ENCODE measurements around the gene CEND1. TPM values are rescaled to one million over a fixed set of nuclear protein-coding genes. Genes with fewer than 3 reads are reported as not detected.

CEND1 gene
- total and polyA plus RNA-seq, 2 of the 4 experiments (the other 2 are of a cell fraction): 0.90 to 4.0 TPM

DNA sequence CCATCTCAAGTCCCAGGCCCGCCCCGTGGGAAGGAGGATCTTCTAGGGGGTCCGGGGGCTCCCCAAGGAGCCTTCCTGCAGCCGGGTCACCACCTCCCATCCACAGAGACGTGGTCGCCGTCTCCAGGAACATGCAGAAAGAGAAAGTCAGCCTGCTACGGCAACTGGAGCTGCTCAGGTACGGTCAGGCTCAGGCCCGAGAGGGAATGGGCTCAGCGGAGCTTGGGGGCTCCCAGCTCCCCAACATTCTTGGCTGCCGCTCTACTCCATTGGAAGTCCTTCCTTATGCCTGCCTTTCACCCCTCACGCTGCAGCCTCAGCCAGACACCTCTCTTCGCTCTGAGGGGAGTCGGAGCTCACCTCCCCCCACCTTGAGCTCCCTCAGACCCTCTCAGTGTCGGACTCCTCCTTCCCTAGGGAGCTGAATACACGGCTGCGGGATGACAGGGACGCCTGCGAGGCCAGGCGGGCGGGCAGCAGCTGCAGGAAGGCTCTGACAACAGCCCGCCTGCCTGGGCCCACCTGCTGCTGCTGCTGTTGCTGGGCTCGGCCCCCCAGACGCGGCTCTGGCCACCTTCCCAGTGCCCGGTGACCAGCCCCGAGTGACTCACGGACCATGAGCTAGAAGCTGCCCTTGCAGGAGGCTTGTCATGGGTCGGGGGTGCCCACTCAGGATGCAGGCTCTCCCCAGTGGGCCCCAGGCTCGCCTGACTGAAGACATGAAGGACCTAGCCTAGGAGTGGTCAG is 41.4 kb upstream of the CEND1 start (continued):
- TF ChIP-seq, protein P1, sequence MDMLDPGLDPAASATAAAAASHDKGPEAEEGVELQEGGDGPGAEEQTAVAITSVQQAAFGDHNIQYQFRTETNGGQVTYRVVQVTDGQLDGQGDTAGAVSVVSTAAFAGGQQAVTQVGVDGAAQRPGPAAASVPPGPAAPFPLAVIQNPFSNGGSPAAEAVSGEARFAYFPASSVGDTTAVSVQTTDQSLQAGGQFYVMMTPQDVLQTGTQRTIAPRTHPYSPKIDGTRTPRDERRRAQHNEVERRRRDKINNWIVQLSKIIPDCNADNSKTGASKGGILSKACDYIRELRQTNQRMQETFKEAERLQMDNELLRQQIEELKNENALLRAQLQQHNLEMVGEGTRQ (IDR thresholded peaks at IDR 0.05; ENCODE audit: low read depth, low read length): no peak; the same call in 1 of the 2 replicates
- no peak for TF ChIP-seq CHD1 (IDR thresholded peaks at IDR 0.05; ENCODE audit: low read depth, low read length)

DNA sequence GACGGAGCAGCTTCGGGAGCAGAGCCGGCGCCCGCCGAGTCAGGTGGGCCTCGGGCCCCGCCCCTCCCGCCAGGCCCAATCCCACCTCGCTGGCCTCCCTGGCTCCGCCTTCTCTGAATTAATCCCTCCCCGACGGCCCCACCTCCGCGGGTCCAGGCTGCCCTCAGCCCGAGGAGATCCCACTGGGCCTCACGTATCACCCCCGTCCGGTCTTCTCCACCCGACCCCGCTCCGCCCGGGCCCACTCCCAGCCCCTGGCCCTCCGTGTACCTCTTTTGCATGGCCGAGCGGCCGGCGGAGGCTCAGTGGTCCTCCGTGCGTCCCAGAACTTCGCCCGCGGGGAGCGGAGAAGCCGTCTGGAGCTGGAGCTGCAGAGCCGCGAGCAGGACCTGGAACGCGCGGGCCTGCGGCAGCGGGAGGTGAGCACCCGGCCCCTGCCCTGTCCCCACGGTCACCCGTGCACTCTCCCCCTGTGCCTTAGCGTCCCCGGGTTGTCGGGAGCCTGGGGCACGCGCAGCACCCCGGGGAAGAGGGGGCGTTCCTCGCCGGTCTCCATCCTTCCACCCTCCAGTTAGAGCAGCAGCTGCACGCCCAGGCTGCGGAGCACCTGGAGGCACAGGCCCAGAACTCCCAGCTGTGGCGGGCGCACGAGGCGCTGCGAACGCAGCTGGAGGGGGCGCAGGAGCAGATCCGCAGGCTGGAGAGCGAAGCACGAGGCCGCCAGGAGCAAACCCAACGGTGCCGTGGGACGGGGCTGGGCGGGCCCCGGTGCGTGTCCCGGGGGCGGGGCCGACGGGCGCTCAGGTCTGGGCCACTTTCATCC is 40.6 kb upstream of the CEND1 start:
- peak overlapping the region; percentile 61 for H2AK9ac ChIP-seq (replicated peaks; ENCODE audit: low read depth, low read length, poor library complexity)
- H3K4me3 ChIP-seq (ENCODE audit: insufficient read depth, low read depth, low read length): no peak overlapping the region
- no TSS peak for BruUV-seq (replicated peaks)
- no peak overlapping the region for H2AK5ac ChIP-seq (ENCODE audit: low read depth, low read length)
- H3K36me3 ChIP-seq (ENCODE audit: control insufficient read depth, insufficient read depth, low read length): peaks cover 2% of the 10 kb centered on the region; the same call in 1 of the 2 replicates
- H3K56ac ChIP-seq (ENCODE audit: extremely low read depth, insufficient read depth, low read length): no peak overlapping the region
- no peak overlapping the region for H2BK5ac ChIP-seq (ENCODE audit: low read depth, low read length, poor library complexity, severe bottlenecking)
- 22% methylated on average over 27 of the region's 78 CpGs; no CpG with 5 or more reads in 1 of the 2 experiments for WGBS, 2 experiments (ENCODE audit: extremely low coverage in 2 of 2, insufficient read length in 1 of 2)
- H3K4me2 ChIP-seq (ENCODE audit: low read depth, low read length): no peak overlapping the region
- no peak for DNase-seq
- H3K79me1 ChIP-seq (ENCODE audit: low read depth in 1 of 2, low read length in 2 of 2): peaks cover 5 to 29% of the 10 kb centered on the region in 2 experiments
- peaks cover 10% of the 10 kb centered on the region; the same call in 1 of the 2 replicates for H3K9me1 ChIP-seq (ENCODE audit: insufficient read depth, low read length)
- peaks cover 40% of the 10 kb centered on the region for H4K20me1 ChIP-seq (ENCODE audit: insufficient read depth, low read length)
- no peak overlapping the region for H2BK20ac ChIP-seq (ENCODE audit: low read depth, low read length)
- CTCF ChIA-PET: no interaction called here
- no peak overlapping the region for H4K91ac ChIP-seq (ENCODE audit: insufficient read depth, low read depth, low read length)
- intact Hi-C loops (cut with micrococcal nuclease): no loop called here
- H3K23ac ChIP-seq (ENCODE audit: low read depth, low read length): no peak overlapping the region
- no peak overlapping the region for H2BK15ac ChIP-seq (ENCODE audit: low read depth, low read length)
- H3K18ac ChIP-seq (ENCODE audit: low read depth, low read length): no peak overlapping the region
- POLR2A ChIA-PET (ENCODE audit: unreplicated experiment): no interaction called here
- H3K9me3 ChIP-seq (ENCODE audit: control insufficient read depth, insufficient read depth, low read length): no peaks in the 10 kb centered on the region
- no peak overlapping the region for H3K4ac ChIP-seq (ENCODE audit: low read depth, low read length)
- no peak overlapping the region for H4K5ac ChIP-seq (ENCODE audit: low read depth, low read length)
- peak overlapping the region; percentile 70 for H2AFZ ChIP-seq (replicated peaks; ENCODE audit: low read length, poor library complexity)
- H4K8ac ChIP-seq (ENCODE audit: low read depth in 2 of 2, low read length in 2 of 2): no peak overlapping the region
- H3K14ac ChIP-seq (replicated peaks; ENCODE audit: low read depth, low read length): no peak overlapping the region
- in situ Hi-C loops (cut with MboI; ENCODE audit: low sequenced_read_pairs): no loop called here
- H3K4me1 ChIP-seq (ENCODE audit: control insufficient read depth, insufficient read depth, low read length): peaks cover 37% of the 10 kb centered on the region
- TF ChIP-seq, protein P2, sequence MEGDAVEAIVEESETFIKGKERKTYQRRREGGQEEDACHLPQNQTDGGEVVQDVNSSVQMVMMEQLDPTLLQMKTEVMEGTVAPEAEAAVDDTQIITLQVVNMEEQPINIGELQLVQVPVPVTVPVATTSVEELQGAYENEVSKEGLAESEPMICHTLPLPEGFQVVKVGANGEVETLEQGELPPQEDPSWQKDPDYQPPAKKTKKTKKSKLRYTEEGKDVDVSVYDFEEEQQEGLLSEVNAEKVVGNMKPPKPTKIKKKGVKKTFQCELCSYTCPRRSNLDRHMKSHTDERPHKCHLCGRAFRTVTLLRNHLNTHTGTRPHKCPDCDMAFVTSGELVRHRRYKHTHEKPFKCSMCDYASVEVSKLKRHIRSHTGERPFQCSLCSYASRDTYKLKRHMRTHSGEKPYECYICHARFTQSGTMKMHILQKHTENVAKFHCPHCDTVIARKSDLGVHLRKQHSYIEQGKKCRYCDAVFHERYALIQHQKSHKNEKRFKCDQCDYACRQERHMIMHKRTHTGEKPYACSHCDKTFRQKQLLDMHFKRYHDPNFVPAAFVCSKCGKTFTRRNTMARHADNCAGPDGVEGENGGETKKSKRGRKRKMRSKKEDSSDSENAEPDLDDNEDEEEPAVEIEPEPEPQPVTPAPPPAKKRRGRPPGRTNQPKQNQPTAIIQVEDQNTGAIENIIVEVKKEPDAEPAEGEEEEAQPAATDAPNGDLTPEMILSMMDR (conservative IDR thresholded peaks at IDR 0.05; ENCODE audit: low read depth, low read length): no peak
- TF ChIP-seq MXI1 (IDR thresholded peaks at IDR 0.05; ENCODE audit: borderline replicate concordance, low read depth, low read length) (no peak), RAD21 (IDR thresholded peaks at IDR 0.05; ENCODE audit: low read length) (no peak), NFE2L2 (IDR thresholded peaks at IDR 0.05; ENCODE audit: low read depth, low read length) (no peak), RFX5 (IDR thresholded peaks at IDR 0.05; ENCODE audit: low read depth, low read length) (no peak), BHLHE40 (IDR thresholded peaks at IDR 0.05; ENCODE audit: low read depth, low read length) (no peak)
- TF ChIP-seq, protein P3, sequence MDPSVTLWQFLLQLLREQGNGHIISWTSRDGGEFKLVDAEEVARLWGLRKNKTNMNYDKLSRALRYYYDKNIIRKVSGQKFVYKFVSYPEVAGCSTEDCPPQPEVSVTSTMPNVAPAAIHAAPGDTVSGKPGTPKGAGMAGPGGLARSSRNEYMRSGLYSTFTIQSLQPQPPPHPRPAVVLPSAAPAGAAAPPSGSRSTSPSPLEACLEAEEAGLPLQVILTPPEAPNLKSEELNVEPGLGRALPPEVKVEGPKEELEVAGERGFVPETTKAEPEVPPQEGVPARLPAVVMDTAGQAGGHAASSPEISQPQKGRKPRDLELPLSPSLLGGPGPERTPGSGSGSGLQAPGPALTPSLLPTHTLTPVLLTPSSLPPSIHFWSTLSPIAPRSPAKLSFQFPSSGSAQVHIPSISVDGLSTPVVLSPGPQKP (IDR thresholded peaks at IDR 0.05; ENCODE audit: borderline replicate concordance, low read depth, low read length): no peak
- no peak overlapping the region for H3K9ac ChIP-seq (ENCODE audit: low read depth, low read length)
- no peak overlapping the region for H3K27ac ChIP-seq (ENCODE audit: insufficient read depth, low read length)
- H2BK120ac ChIP-seq (ENCODE audit: low read depth, low read length): no peak overlapping the region
- ATAC-seq (ENCODE audit: low read depth): no peak
- peaks cover 6% of the 10 kb centered on the region; the same call in 1 of the 2 replicates for H3K27me3 ChIP-seq (ENCODE audit: control insufficient read depth, insufficient read depth, low read length)
- dilution Hi-C loops (cut with HindIII; ENCODE audit: low sequenced_read_pairs, unreplicated experiment): no loop called here

Measured in IMR-90 (cell line).